Small intestine (tissue), 7 donors: ENCODE data around the gene RIT1. TPM values are rescaled to one million over a fixed set of nuclear protein-coding genes. Genes with fewer than 3 reads are reported as not detected.

ENCODE experiments used
- DNase-seq, 2 donors: peaks; one replicate each; pipeline versions ENCODE4 v3.0.0 to v3.0.0-alpha.2; 2013
- FAIRE-seq: peaks from 2 replicates; lab custom pipeline; 2012; peaks lifted over from hg19 to GRCh38; lab: Jason Lieb, UNC
- H3K27ac ChIP-seq, 3 donors: one replicate each; pipeline ENCODE4 v1.5.1; 2013; ENCODE audit warnings: low read length in 2 of 3, mild to moderate bottlenecking in 2 of 3, control low read depth in 1 of 3, inconsistent platforms in 1 of 3, low read depth in 1 of 3, moderate library complexity in 1 of 3
- H3K27me3 ChIP-seq, 3 donors: one replicate each; pipeline ENCODE4 v1.6.1; 2013; ENCODE audit warnings: low read length in 3 of 3, inconsistent platforms in 1 of 3; ENCODE audit not compliant: control insufficient read depth in 3 of 3, insufficient read depth in 3 of 3
- H3K36me3 ChIP-seq, 3 donors: one replicate each; pipeline ENCODE4 v1.6.1; 2013; ENCODE audit warnings: low read length in 3 of 3, inconsistent platforms in 1 of 3, low read depth in 1 of 3, mild to moderate bottlenecking in 1 of 3, moderate library complexity in 1 of 3; ENCODE audit not compliant: control insufficient read depth in 3 of 3, insufficient read depth in 2 of 3
- H3K4me1 ChIP-seq, 3 donors: one replicate each; pipeline ENCODE4 v1.6.1; 2013; ENCODE audit warnings: low read length in 2 of 3, inconsistent platforms in 1 of 3, low read depth in 1 of 3, mild to moderate bottlenecking in 1 of 3, moderate library complexity in 1 of 3; ENCODE audit not compliant: control insufficient read depth in 3 of 3, insufficient read depth in 2 of 3
- H3K4me3 ChIP-seq, 3 donors: one replicate each; pipeline ENCODE4 v1.5.1; 2013; ENCODE audit warnings: low read length in 3 of 3, control low read depth in 1 of 3, inconsistent platforms in 1 of 3, low read depth in 1 of 3, mild to moderate bottlenecking in 1 of 3, moderate library complexity in 1 of 3
- H3K9me3 ChIP-seq, 2 donors: one replicate each; pipeline ENCODE4 v1.6.1; 2013; ENCODE audit warnings: low read depth in 1 of 2, low read length in 1 of 2; ENCODE audit not compliant: control insufficient read depth in 2 of 2, insufficient read depth in 1 of 2
- WGBS, 3 donors: extraction: QIAGEN DNeasy Blood & Tissue Kit; methylation state at CpG; one replicate each; pipeline ENCODE4 v1.1.7; 2013; 5-methylcytosine and 5-hydroxymethylcytosine counted together
- polyA plus RNA-seq, 4 donors: library from polyadenylated mRNA; stranded (reverse) in 3 of 4; unstranded in 1 of 4; fragments of 200-250 nt in 3 of 4; fragments of 120-200 nt in 1 of 4; gene quantifications; one replicate each; pipeline versions ENCODE4 v1.2.1 to v1.2.3, GENCODE V29; 2013
- donor health status: healthy with polysubstance abuse.
- donor health status: control.
- donor health status: control.
- donor health status: Bipolar disorder and iron deficiency.
- donor health status: healthy.

Gene RIT1
- polyA plus RNA-seq, 4 donors, result 9.7 to 57.8 (median 11.7) TPM

DNA sequence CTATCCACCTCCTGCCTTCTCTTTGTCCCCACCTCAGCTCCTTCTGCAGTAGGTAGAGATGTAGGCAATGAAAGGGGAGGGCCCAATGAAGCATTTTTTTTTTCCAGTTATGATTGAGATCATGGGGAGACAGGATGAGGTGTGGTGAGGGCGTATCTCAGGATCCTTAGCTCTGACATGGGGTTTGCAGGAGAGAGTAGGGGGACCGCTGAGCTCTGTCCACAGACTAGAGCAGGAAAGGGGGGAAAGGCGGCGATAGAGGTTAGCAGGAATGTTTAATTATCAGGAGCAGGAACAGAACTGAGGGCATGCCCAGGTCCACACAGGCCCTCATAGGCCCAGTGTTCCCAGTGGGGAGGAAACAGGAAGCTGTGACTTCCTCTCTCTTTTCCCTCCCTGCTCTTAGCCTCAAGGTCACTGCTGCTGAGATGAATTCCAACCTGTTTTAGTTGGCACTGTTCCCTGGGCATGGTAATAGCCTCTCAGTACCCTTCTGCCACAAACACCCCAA, 29.4 kb upstream of the RIT1 start:
- DNase-seq (peak; percentile 73 to 90), FAIRE-seq (no peak)
- Histone ChIP-seq H3K27ac (peak overlapping the region; percentile 86 to 95 (median 95)), H3K4me1 (peaks cover 0 to 50% (median 9%) of the 10 kb centered on the region in 3 donors), H3K36me3 (peaks cover 0 to 6% (median 0%) of the 10 kb centered on the region in 3 donors), H3K27me3 (no peaks in the 10 kb centered on the region), H3K4me3 (no peak overlapping the region), H3K9me3 (no peaks in the 10 kb centered on the region)
- 24 to 41% (median 31%) methylated on average over 4 of the region's 4 CpGs for WGBS, 3 donors

DNA sequence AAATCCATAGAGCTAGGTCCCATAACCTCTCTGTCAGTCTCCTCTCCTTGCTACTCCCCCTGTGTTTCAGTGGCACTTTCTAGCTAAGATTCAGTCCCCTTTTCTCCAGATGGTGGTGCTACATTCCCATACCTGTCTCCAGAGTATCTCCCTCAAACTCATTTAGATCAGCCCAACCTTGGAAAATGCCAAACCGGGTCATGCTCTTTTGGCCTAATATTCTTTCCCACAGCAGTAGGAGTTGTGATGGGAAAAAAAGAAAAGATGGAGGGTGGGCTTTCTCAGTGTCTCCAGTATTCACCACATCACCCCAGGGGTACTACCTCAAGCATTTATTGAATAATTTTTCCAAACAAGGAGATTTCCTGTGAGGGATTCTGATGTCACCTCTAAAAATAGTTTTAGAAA, 27.1 kb upstream of the RIT1 start:
- FAIRE-seq, result no peak
- Histone ChIP-seq H3K27me3 (no peaks in the 10 kb centered on the region), H3K9me3 (no peaks in the 10 kb centered on the region), H3K27ac (peak overlapping the region in 2 of 3 donors; percentile 6 to 33), H3K4me1 (peaks cover 0 to 32% (median 4%) of the 10 kb centered on the region in 3 donors), H3K36me3 (peaks cover 0 to 6% (median 0%) of the 10 kb centered on the region in 3 donors), H3K4me3 (no peak overlapping the region)
- WGBS, 3 donors, result 0% methylated on average over 1 of the region's 1 CpG
- DNase-seq, result peak; percentile 70 to 75

DNA sequence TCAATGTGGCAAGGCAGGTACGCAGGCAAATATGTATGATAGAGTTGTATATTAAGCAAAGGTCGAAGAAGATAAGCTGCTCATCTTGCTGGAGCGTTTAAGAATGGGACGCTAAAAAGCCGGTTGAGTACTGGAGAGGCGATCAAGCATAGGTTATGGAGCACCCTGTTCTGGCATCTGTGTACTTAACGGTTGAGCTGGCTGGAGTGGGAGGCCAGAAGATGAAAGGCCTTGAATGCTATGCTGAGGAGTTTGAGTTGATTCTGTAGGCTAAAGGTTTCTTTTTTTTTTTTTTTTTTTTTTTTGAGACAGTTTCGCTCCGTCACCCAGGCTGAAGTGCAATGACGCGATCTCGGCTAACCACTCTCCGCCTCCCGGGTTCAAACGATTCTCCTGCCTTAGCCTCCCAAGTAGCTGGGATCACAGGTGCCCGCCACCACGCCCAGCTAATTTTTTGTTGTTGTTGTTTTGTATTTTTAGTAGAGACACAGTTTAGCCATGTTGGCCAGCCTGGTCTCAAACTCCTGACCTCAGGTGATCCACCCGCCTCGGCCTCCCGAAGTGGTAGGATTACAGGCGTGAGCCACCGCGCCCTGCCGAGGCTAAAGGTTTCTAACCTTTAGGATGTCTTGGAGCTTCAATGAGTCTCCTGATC, 23.9 kb upstream of the RIT1 start:
- H3K27me3 ChIP-seq, result no peaks in the 10 kb centered on the region
- H3K27ac ChIP-seq, result peak overlapping the region; percentile 74 to 90 (median 89)
- FAIRE-seq, result no peak
- 53 to 77% (median 73%) methylated on average over 24 of the region's 24 CpGs for WGBS, 3 donors
- peaks cover 3 to 16% (median 15%) of the 10 kb centered on the region in 3 donors for H3K4me1 ChIP-seq
- H3K4me3 ChIP-seq, result peak overlapping the region in 2 of 3 donors; percentile 67 to 75
- DNase-seq, result peak in 1 of 2 donors; percentile 47
- H3K9me3 ChIP-seq, result no peaks in the 10 kb centered on the region
- H3K36me3 ChIP-seq, result peaks cover 5 to 22% (median 5%) of the 10 kb centered on the region in 3 donors

DNA sequence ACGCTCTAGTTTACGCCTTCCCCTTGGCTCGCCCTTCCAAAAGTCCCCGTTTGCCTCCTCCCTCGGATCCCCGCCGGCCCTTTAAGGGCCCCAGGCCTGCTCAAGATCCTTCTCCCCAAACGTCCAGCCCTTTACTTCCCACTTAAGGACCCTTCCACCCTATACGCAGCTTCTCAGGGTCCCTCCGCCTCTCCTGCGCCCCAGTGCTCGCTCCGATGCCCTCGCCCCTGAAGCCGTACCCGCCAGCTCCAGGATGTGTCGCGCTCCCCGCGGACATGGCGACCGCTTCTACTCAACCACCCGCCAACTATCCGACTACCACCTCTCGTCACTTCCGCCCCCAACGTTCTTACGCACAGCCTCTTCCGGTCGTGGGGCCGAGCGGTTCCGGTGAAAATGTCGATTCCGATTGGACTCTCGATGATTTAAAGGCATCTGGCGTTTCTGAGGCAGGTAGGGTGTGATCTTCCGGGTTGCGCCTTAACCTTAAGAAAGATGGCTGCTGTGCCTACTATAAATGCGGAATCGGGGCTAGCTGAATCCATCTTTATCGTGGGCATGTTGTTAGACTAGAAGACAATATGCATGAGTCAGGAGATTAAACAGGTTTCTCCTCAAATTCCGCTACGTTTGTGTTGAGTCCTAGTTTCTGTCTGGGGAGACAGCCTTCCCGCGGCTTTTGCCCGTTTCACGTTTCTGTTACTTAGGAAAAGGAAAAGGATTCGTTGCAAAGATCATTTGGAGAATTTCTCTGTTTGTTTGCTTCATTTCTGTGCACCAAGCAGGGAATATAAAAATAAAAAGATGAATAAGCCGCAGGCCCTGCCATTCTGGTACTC, 23.2 kb upstream of the RIT1 start, which contains the start of gene KHDC4:
TSS of gene KHDC4 (minus strand) at position 317 of the 839 bp plus-strand sequence. CDS start at position 277, 40 bp downstream.
- Histone ChIP-seq H3K9me3 (no peaks in the 10 kb centered on the region), H3K27ac (peak within 1 kb of the TSS; percentile 82 to 94 (median 90)), H3K27me3 (no peaks in the 10 kb centered on the region), H3K4me3 (peak within 1 kb of the TSS; percentile 64 to 75 (median 67)), H3K4me1 (peaks cover 3 to 14% (median 13%) of the 10 kb centered on the region in 3 donors), H3K36me3 (peaks cover 5 to 29% (median 5%) of the 10 kb centered on the region in 3 donors)
- DNase-seq (peak; percentile 98 to 100), FAIRE-seq (no peak)
- 0 to 1% (median 1%) methylated on average over 50 of the region's 50 CpGs for WGBS, 3 donors

DNA sequence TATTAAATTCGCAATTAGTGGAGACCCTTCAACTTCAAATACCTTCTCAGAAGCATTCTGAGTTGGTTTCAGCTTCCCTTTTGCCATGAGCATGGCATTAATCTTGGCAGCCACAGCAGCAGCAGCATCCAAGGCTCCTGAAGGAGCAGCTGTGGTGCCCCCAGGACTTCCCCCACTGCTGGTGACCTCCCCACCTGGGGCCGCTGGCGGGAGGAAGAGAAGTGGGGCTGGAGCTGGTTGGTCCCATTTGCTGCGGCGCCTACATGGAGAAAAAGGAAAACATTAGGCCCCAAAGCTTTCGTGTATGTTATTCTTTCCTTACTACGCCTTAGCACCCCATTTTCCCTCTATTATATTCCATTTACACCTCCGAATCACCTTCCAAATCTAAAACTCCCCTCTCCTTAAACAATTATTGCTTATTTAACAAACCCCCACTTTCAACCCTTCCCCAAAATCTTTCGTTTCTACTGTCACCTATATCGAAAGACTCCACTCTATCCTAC, 22.5 kb upstream of the RIT1 start:
- DNase-seq (peak; percentile 31 to 50), FAIRE-seq (no peak)
- Histone ChIP-seq H3K27me3 (no peaks in the 10 kb centered on the region), H3K36me3 (peaks cover 5 to 31% (median 5%) of the 10 kb centered on the region in 3 donors), H3K4me3 (peak overlapping the region; percentile 64 to 75 (median 67)), H3K4me1 (peaks cover 3 to 14% (median 13%) of the 10 kb centered on the region in 3 donors), H3K9me3 (no peaks in the 10 kb centered on the region), H3K27ac (peak overlapping the region; percentile 82 to 94 (median 87))
- whole genome bisulfite sequencing, 3 donors, result 0 to 3% (median 2%) methylated on average over 10 of the region's 10 CpGs

DNA sequence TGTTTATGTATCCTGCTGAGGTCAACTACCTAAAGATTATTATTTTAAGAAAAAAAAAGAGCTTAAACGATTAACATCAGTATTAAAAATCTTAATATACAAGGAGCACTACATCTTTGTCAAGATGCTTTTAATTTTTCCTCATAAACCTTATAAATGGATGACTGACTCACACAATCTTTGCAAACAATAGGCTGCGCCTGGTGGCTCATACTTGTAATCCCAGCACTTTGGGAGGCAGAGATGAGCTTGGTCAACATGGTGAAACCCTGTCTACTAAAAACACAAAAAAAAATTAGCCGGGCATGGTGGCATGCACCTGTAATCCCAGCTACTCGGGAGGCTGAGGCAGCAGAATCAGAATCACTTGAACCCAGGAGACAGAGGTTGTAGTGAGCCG, 21.3 kb upstream of the RIT1 start:
- WGBS, 3 donors, result 39 to 74% (median 52%) methylated on average over 5 of the region's 5 CpGs
- Histone ChIP-seq H3K27me3 (no peaks in the 10 kb centered on the region), H3K4me1 (peaks cover 3 to 14% (median 13%) of the 10 kb centered on the region in 3 donors), H3K27ac (no peak overlapping the region), H3K4me3 (peak overlapping the region in 1 of 3 donors; percentile 67), H3K9me3 (no peaks in the 10 kb centered on the region), H3K36me3 (peaks cover 5 to 39% (median 5%) of the 10 kb centered on the region in 3 donors)
- FAIRE-seq (no peak), DNase-seq (no peak)

DNA sequence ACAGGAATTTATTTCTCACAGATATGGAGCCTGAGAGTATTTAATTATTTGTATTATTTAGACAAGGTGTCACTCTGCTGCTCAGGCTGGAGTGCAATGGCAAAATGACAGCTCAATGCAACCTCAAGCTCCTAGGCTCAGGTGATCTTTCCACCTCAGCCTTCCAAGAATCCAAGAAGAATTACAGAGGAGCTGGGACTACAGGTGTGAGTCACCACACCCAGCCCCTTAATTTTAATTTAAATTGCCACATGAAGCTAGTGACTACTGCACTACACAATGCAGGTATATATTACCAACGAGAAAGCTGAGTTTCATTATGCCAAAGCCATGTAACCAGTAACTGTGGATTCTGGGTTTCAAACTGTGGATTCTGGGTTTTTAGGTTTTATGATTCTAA, 20.9 kb upstream of the RIT1 start:
- H3K27me3 ChIP-seq, result no peaks in the 10 kb centered on the region
- no peaks in the 10 kb centered on the region for H3K9me3 ChIP-seq
- WGBS, 3 donors, result 9 to 42% (median 26%) methylated on average over 1 of the region's 1 CpG
- no peak overlapping the region for H3K27ac ChIP-seq
- FAIRE-seq (no peak), DNase-seq (peak in 1 of 2 donors; percentile 41)
- peaks cover 5 to 41% (median 6%) of the 10 kb centered on the region in 3 donors for H3K36me3 ChIP-seq
- H3K4me3 ChIP-seq, result peak overlapping the region in 1 of 3 donors; percentile 28
- peaks cover 3 to 14% (median 13%) of the 10 kb centered on the region in 3 donors for H3K4me1 ChIP-seq
